Stimulated activated CD4-positive, alpha-beta T cell treated with anti-CD3 and anti-CD28 coated beads, TNF-alpha, amount 100 ng/mL, for 1 hour (primary cell): ENCODE results near the gene ZBTB21.

Experiments used
- DNase-seq, 3 donors: peaks; one replicate each; pipeline ENCODE4 v3.0.0-alpha.2; 2020; ENCODE audit warnings: low read depth in 3 of 3, low spot score in 1 of 3

Gene ZBTB21

GRCh38 chr21:42040411-42041180 is 30.4 kb upstream of the ZBTB21 start:
- no peak for DNase-seq

- DNase-seq = no peak
These were observed 29.8 kb upstream of the ZBTB21 start for GRCh38 chr21:42039911-42040351.

- no peak for DNase-seq
These were observed 29.3 kb upstream of the ZBTB21 start for GRCh38 chr21:42039470-42039901.

GRCh38 chr21:42038826-42039425 is 28.8 kb upstream of the ZBTB21 start:
- no peak for DNase-seq

- DNase-seq = no peak
These were observed 28.2 kb upstream of the ZBTB21 start for GRCh38 chr21:42038393-42038792.

- no peak for DNase-seq
These were observed 27.8 kb upstream of the ZBTB21 start for GRCh38 chr21:42037943-42038342.

GRCh38 chr21:42037516-42037915 is 27.4 kb upstream of the ZBTB21 start:
- DNase-seq = no peak

- no peak for DNase-seq
These were observed 26.2 kb upstream of the ZBTB21 start for GRCh38 chr21:42036313-42036712.

GRCh38 chr21:42032968-42033367 is 22.8 kb upstream of the ZBTB21 start:
- DNase-seq = no peak

GRCh38 chr21:42032266-42032665 is 22.1 kb upstream of the ZBTB21 start:
- DNase-seq = no peak

- no peak for DNase-seq
These were observed 21.7 kb upstream of the ZBTB21 start for GRCh38 chr21:42031816-42032215.

- DNase-seq = no peak
These were observed 21.1 kb upstream of the ZBTB21 start for GRCh38 chr21:42031241-42031640.

- DNase-seq = no peak
These were observed 20.2 kb upstream of the ZBTB21 start for GRCh38 chr21:42030311-42030710.

- DNase-seq = no peak
These were observed 18.7 kb upstream of the ZBTB21 start for GRCh38 chr21:42028766-42029425.

- DNase-seq = no peak
These were observed 17.9 kb upstream of the ZBTB21 start for GRCh38 chr21:42027822-42028765.

GRCh38 chr21:42027085-42027821 is 17.1 kb upstream of the ZBTB21 start:
- DNase-seq = no peak

GRCh38 chr21:42026082-42026435 is 15.9 kb upstream of the ZBTB21 start:
- DNase-seq = no peak

- DNase-seq = no peak
These were observed 15.4 kb upstream of the ZBTB21 start for GRCh38 chr21:42025376-42026081.

- no peak for DNase-seq
These were observed 12.7 kb upstream of the ZBTB21 start for GRCh38 chr21:42022906-42023305.

- no peak for DNase-seq
These were observed 11.9 kb upstream of the ZBTB21 start for GRCh38 chr21:42022091-42022430.
